GM19397 (cell line): Measurements from ENCODE around the gene TLE1.

ENCODE experiments used
- ATAC-seq: cut with Tn5 transposase; IDR thresholded peaks from one replicate; pipeline ENCODE4 v1.9.1; 2021; ENCODE audit warnings: mild to moderate bottlenecking, moderate library complexity; ENCODE audit not compliant: unreplicated experiment

Gene TLE1

DNA sequence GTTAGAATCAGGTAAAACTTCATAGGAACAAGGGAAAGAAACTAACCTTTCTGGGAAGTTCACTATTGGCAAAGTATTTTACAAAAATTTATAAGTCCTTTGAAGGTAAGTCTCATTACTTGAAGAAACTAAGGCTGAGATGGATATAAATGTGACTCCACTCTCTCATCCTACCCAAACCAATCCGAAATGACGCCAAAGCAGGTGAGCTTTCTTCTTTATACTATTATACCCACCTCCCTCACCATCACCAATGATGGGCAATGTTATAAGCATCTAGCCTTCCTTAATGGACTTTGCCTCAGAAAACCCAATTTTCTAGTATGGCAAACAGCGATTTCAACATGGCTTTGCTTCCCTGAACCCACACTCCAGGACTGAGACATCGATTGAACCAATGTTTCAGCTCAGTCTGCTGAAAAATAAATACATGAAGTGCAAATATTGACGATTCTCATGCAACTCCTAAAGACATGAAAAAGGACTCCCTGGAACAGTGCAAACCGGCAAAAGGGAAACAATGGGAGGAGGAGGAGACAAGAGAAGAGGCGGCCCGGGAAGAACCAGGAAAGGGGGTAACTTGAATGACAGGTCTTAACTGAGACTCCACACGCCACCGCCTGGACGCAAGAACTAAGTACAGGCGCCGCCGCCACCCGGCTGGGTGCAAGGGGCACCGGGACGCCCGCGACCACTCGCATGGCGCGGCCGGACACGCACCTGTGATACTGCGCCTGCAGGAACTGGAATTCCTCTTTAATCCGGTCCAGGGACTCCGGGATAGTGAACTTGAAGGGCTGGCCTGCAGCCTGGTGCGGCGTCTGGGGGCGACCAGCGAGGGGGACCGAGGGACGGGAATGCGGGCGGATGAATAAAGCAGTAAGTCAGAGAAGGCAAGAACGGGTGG is 2.5 kb downstream of the TLE1 start:
- ATAC-seq: no peak

DNA sequence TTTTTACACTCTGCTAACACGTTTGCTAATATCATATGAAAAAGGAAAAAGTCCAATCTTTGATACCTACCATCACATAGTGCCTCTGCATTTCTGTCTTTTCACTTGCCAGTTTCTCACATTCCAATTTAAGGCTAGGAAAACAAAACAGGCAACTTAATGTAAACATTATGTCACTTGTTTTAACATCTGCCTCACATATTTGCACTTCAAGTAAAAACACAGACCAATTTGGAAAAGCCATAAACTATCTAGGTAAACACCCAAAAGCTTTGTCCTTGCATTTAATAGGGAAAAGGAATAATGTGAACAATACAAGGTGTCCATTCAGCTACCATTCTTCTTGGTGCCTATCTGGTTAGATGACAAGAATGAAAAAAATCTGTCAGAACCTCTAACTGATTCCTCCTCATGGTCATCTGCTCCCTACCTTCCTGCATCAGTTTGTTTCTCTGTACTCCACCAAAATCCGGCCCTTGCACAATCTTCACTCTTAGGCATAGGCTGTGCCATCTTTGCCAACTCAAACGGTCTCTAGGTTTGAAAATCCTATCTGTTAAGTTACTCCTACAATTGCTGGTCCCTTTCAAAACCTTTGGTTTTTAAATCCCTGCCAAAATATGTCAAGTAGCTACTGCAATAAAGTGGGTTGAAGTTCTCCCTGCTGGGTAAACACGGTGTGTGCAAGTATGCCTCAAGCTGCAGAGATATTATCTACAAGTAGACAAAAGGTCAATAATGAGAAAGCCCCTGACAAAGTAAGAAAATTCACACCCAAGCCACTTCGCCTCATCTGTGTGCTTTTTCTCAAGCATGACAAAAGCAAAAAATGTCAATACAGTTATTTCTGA is 3.4 kb downstream of the TLE1 start:
- ATAC-seq: no peak

DNA sequence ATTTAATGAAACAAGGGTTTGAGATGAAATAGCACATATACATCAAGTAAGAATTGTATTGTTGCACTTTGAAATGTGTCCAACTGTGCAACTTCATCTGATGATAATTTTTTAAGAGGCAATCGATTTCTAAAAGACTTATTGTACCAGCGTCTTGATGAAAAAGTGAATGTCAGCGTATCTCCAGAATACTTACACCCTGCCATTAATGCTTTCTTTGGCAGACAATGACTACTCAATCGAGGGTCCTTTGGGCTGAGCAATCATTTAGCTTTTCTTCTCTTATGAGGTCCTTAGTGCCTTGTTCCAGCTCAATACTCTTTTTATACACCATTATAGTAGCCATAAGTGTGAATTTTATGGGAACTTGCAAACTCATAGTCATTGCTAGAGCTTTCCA is 4.7 kb downstream of the TLE1 start:
- no peak for ATAC-seq

DNA sequence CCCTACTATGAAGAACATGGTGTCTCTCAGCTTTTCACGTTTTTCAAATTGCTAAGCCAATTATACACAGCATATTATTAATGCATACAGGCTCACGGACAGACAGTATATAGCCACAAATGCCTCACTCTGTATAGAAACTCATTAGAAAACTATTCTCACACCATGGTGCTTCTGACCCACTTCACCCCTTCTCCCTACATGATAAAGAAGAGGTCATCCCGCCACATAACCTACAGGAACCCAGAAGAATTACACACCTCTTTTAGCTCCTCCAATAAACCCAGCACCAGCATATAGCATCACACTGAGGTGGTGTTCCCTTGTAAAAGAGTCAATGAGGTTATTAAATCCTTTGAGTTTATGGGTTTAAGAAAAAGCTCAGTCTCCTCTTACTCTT is 5.6 kb downstream of the TLE1 start:
- no peak for ATAC-seq

GRCh38 chr9:81683238-81683637 is 6.1 kb downstream of the TLE1 start:
- ATAC-seq: no peak

DNA sequence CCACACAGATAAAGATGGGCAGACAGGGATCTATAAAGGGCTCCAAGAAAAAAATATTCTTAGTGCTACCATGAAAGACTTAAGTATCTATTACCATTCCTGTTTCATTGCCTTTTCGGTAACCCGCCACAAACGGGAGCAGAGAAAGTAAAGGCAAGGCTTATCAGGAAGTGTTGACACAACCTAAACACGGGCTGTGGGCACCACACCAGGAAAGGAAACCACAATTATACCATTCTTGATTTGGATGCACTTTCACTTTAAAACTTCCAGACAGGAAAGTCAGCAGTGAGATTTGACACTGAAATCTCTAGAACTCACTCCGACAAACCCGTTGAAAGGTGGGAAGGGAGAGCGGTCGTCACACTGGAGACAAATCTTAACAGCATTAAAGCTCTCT is 6.5 kb downstream of the TLE1 start:
- no peak for ATAC-seq

DNA sequence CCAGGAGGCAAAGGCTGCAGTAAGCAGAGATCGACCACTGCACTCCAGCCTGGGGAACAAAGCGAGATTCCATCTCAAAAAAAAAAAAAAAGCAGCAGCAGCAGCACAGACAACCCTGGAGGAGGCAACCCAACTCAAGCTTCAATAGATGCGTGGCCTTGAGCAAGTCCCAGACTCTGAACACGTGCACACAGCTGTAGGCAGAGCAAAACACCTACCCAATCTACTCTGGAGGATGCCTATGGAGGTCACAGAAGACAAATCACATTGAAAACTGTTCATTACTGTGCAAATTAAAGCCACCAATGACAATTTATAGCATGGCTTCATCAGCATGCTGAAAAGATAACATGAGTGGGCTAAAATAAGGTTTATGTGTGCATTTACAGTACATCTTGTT is 7.2 kb downstream of the TLE1 start:
- ATAC-seq: no peak

DNA sequence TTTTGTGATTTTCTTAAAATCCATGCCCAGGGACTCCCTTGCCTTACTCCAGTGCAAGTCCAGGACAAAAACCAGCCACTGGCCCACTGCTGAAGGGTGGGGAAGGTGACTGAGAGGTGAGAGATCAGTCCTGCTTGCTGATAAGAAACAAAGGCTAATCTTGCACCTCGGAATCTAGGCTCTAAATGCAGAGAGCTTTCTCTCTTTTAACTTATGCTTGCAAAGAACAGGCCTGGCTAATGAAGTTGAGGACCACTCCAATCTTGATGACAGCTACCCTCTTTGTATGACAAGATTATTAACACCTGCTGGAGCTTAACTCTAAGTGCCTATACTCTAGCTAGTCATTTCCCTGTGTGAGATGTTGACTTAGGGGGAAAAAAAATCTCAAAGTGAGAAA is 8.8 kb downstream of the TLE1 start:
- no peak for ATAC-seq

DNA sequence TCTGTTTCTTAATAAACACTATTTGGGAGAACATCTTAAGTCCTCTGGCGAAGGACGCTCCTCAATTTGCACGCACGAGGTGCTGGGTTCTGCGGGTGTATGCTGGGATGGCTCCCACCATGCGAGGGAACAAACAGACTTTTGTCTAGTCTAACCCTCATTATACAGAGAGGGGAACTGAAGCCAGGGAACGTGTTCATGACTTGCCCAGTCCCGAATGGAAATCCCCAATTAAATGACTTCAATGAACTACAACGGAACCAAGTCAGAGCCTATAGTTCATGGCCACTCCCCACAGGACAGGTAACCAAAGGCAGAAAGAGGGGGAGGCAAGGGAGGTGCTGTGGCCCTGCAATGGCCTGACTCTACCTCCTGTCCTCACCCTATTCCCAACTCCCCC is 9.3 kb downstream of the TLE1 start:
- no peak for ATAC-seq

- no peak for ATAC-seq
These were observed 11.3 kb downstream of the TLE1 start for GRCh38 chr9:81678088-81678487.

- ATAC-seq: no peak
These were observed 13.0 kb downstream of the TLE1 start for GRCh38 chr9:81676395-81676794.

GRCh38 chr9:81673310-81673709 is 16.0 kb downstream of the TLE1 start:
- ATAC-seq: no peak

GRCh38 chr9:81671880-81672280 is 17.5 kb downstream of the TLE1 start:
- ATAC-seq: no peak

DNA sequence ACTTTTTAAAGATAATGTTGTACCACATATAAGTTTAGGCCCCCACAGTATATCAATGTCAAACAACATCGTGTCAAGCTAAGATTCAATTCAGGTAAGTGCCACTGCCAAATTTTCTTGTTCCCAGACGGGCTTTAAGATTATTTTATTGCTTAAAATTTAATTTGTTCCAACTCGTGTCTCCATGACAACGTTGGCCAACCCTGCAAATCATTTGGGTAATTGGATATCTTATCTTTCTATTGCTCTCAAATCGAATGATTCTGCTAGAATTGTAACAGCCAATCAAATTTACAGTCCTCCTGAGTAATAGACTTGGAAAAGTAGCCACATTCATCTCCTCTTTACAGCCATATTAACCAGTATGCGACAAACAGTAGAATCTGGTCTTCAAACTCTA is 19.5 kb downstream of the TLE1 start:
- ATAC-seq: no peak

GRCh38 chr9:81669041-81669651 is 20.2 kb downstream of the TLE1 start:
- ATAC-seq: no peak

DNA sequence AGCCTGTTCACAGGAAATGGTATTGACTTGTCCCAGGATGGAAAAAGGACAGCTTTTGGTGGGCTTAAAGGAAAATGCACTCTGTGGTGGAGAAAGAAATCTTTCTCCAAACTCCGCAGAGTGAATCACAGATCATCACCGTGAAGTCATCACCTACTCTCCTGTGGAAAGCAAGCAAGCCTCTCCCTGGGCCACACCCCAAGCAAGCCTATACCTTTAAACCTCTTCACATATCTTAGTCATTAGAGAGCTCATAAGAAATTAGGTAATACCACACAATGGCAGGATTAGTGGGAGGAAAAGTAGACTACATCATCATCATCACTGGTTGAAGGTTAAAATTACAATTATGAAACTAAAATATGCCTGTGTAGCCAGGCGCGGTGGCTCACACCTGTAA is 23.2 kb downstream of the TLE1 start:
- no peak for ATAC-seq

GRCh38 chr9:81665322-81665871 is 23.9 kb downstream of the TLE1 start:
- ATAC-seq: no peak

DNA sequence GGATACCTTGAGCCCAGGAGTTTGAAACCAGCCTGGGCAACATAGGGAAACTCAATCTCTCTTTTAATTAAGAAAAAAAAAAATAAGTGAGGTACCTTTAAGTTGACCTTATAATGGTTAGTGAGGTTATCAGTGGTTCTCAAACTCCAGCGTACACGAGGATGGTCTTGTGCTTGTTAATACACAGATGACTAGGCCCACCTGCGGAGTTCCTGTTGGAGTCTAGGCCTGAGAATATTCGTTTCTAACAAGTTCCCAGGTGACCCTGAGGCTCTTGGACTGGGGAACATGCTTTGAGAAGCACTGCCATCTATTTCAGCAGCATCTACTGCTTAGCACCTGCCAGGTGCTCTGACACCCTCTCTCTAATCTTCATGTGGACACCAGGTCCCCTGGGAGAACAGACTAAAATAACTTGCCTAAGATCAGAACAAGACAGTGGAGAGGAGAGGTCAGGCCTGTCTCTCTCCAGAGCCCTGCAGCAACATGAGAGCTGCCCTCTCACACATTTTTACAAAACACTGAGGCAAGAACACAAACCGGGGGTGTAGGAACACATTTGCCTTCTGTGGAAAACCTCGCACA is 24.6 kb downstream of the TLE1 start:
- no peak for ATAC-seq

GRCh38 chr9:81661339-81661738 is 28.0 kb downstream of the TLE1 start:
- no peak for ATAC-seq

DNA sequence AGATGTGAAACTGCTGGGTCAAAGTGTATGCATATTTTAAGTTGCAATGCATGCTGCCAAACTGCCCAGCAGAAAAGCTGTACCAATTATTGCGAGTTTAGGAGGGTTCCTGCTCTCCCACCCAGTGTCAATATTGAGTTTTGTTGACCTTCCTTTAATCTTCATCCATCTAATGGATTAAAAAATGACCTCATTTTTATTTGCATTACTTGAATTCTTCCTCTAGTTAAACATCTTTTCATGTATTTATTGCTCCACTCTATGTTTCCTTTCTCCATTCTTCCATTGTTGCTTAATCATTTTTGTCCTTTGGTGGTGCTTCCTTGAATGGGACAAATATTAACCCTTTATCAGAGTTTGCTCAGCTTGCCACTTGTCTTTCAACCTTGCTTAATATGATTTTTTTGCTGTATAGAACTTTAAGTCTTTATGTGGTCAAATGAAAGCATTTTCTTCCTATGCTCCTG is 32.4 kb downstream of the TLE1 start:
- ATAC-seq: no peak

DNA sequence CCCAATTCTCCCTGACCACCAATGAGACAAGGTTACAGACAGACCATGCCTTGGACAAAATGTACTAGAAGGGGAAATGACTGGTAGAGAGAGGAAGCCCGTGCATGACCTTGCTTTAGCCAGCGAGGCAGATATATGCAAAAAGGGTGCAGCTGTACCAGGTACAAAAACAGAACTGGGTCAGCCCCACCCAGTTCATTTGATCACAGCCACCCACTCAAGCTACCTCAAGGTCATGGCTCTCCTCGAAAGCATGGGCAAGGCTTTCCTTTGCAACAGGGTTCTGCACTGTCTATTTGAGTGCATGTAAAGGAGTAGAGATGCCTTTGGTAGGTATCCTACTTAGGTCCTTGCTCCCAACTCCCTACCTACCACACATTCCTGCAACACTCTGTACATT is 33.3 kb downstream of the TLE1 start:
- peak; percentile 71 for ATAC-seq
